NCI-H1436 (cell line): ENCODE data around the gene C22orf23.

ENCODE experiments used
- DNase-seq: peaks from one replicate; lab custom pipeline; 2025; lab: John Stamatoyannopoulos, UW

The C22orf23 gene

GRCh38 chr22:37897807-37898206 is 55.6 kb downstream of the C22orf23 start:
- no peak for DNase-seq

GRCh38 chr22:37896939-37897338 is 56.5 kb downstream of the C22orf23 start:
- no peak for DNase-seq

GRCh38 chr22:37896181-37896592 is 57.2 kb downstream of the C22orf23 start:
- DNase-seq, result no peak

- no peak for DNase-seq
Measured at GRCh38 chr22:37894939-37895670, 58.3 kb downstream of the C22orf23 start.

GRCh38 chr22:37893583-37893983 is 59.8 kb downstream of the C22orf23 start:
- DNase-seq, result no peak
